Sigmoid colon (tissue), 7 donors: ENCODE data around the gene CSTF2. TPM values are rescaled to one million over a fixed set of nuclear protein-coding genes. Genes with fewer than 3 reads are reported as not detected.

ENCODE experiments used
- DNase-seq: peaks from one replicate; pipeline ENCODE4 v3.0.0-alpha.2; 2019
- H3K27ac ChIP-seq, 4 donors: fragments of 200-600 bp; sonication (generic); one replicate each; pipeline ENCODE4 v1.5.1; 2016 to 2019; ENCODE audit warnings: mild to moderate bottlenecking in 1 of 4
- H3K27me3 ChIP-seq, 3 donors: fragments of 200-600 bp; sonication (generic); one replicate each; pipeline ENCODE4 v1.5.1; 2019; ENCODE audit warnings: mild to moderate bottlenecking in 1 of 3
- H3K36me3 ChIP-seq, 4 donors: fragments of 200-600 bp; sonication (generic); one replicate each; pipeline ENCODE4 v1.5.1; 2016 to 2019
- H3K4me1 ChIP-seq, 4 donors: fragments of 200-600 bp; sonication (generic); one replicate each; pipeline ENCODE4 v1.5.1; 2017 to 2019
- H3K4me3 ChIP-seq, 4 donors: fragments of 200-600 bp; sonication (generic); one replicate each; pipeline ENCODE4 v1.5.1; 2017 to 2019; ENCODE audit warnings: mild to moderate bottlenecking in 2 of 4, moderate library complexity in 1 of 4
- H3K9me3 ChIP-seq, 4 donors: fragments of 200-600 bp in 3 of 4; sonication (generic) in 3 of 4; one replicate each; pipeline versions ENCODE4 v1.5.1 to v1.6.1; 2013 to 2019
- CTCF ChIP-seq, 4 experiments: fragments of 450-650 bp in 3 of 4; fragments of 200-600 bp in 1 of 4; IDR thresholded peaks; one replicate each; pipeline ENCODE4 v1.5.1; 2016 to 2019; ENCODE audit warnings: antibody characterized with exemption in 4 of 4, mild to moderate bottlenecking in 3 of 4, moderate library complexity in 2 of 4
- EP300 ChIP-seq, 4 donors: sonication (generic); formaldehyde crosslinking; IDR thresholded peaks; one replicate each; pipeline ENCODE4 v1.6.1; 2017; ENCODE audit warnings: antibody characterized with exemption in 4 of 4
- POLR2A ChIP-seq, 2 donors: fragments of 450-650 bp; IDR thresholded peaks; one replicate each; pipeline ENCODE4 v1.6.1; 2016; ENCODE audit warnings: antibody characterized with exemption in 2 of 2, mild to moderate bottlenecking in 2 of 2, moderate library complexity in 2 of 2
- POLR2AphosphoS5 ChIP-seq, 4 donors: sonication (generic); formaldehyde crosslinking; IDR thresholded peaks; one replicate each; pipeline ENCODE4 v1.6.1; 2017; ENCODE audit warnings: antibody characterized with exemption in 4 of 4
- whole genome bisulfite sequencing, 2 donors: extraction: QIAGEN DNeasy Blood & Tissue Kit; methylation state at CpG; one replicate each; pipeline ENCODE4 v1.1.7; 2013; 5-methylcytosine and 5-hydroxymethylcytosine counted together
- intact Hi-C: fragments of 100-400 bp; cut with DNase I; formaldehyde crosslinking; loops from one replicate; pipeline ENCODE4 v1.15.1; 2023
- polyA plus RNA-seq, 3 donors: library from polyadenylated mRNA; stranded (reverse); fragments of 200-250 nt; gene quantifications; one replicate each; pipeline ENCODE4 v1.2.3, GENCODE V29; 2013
- total RNA-seq, 4 donors: library from RNA; depleted of rRNA; stranded (reverse); fragments of >200 nt; gene quantifications; one replicate each; pipeline ENCODE4 v1.1.0, GENCODE V29; 2016
- donor health status: healthy with polysubstance abuse.
- donor health status: Bipolar disorder and iron deficiency.
- donor health status: healthy.

The CSTF2 gene
- total and polyA plus RNA-seq, 7 donors = 6.1 to 18.3 (median 8.6) TPM

- DNase-seq = no peak
- intact Hi-C loops = no loop called here
- peaks cover 0 to 45% (median 0%) of the 10 kb centered on the region in 4 donors for H3K36me3 ChIP-seq
- TF ChIP-seq CTCF (IDR thresholded peaks at IDR 0.05) (no peak), POLR2AphosphoS5 (IDR thresholded peaks at IDR 0.05) (no peak), EP300 (IDR thresholded peaks at IDR 0.05) (no peak), POLR2A (IDR thresholded peaks at IDR 0.05) (no peak)
- H3K9me3 ChIP-seq = no peaks in the 10 kb centered on the region
- no peaks in the 10 kb centered on the region for H3K4me1 ChIP-seq
- H3K4me3 ChIP-seq = no peak overlapping the region
- H3K27me3 ChIP-seq = no peaks in the 10 kb centered on the region
- no peak overlapping the region for H3K27ac ChIP-seq
- 94 to 97% methylated on average over 9 of the region's 9 CpGs for WGBS, 2 donors
Measured at GRCh38 chrX:100831219-100831946, 11.2 kb downstream of the CSTF2 start.

GRCh38 chrX:100850317-100850716, 30.1 kb downstream of the CSTF2 start:
- H3K4me1 ChIP-seq = no peaks in the 10 kb centered on the region
- intact Hi-C loops = no loop called here
- H3K27ac ChIP-seq = no peak overlapping the region
- no peaks in the 10 kb centered on the region for H3K27me3 ChIP-seq
- no peaks in the 10 kb centered on the region for H3K9me3 ChIP-seq
- TF ChIP-seq EP300 (IDR thresholded peaks at IDR 0.05) (no peak), POLR2A (IDR thresholded peaks at IDR 0.05) (no peak), POLR2AphosphoS5 (IDR thresholded peaks at IDR 0.05) (no peak), CTCF (IDR thresholded peaks at IDR 0.05) (no peak)
- H3K4me3 ChIP-seq = no peak overlapping the region
- WGBS, 2 donors = 78 to 85% methylated on average over 4 of the region's 4 CpGs
- no peaks in the 10 kb centered on the region for H3K36me3 ChIP-seq
- DNase-seq = no peak

GRCh38 chrX:100852810-100853209, 32.6 kb downstream of the CSTF2 start:
- intact Hi-C loops = no loop called here
- WGBS, 2 donors = 49 to 65% methylated on average over 2 of the region's 2 CpGs
- Histone ChIP-seq H3K27ac (no peak overlapping the region), H3K27me3 (no peaks in the 10 kb centered on the region), H3K36me3 (no peaks in the 10 kb centered on the region), H3K4me3 (no peak overlapping the region), H3K9me3 (no peaks in the 10 kb centered on the region), H3K4me1 (no peaks in the 10 kb centered on the region)
- TF ChIP-seq EP300 (IDR thresholded peaks at IDR 0.05) = no peak
- no peak for TF ChIP-seq POLR2A (IDR thresholded peaks at IDR 0.05)
- TF ChIP-seq POLR2AphosphoS5 (IDR thresholded peaks at IDR 0.05) = no peak
- no peak for TF ChIP-seq CTCF (IDR thresholded peaks at IDR 0.05)
- no peak for DNase-seq

- 57 to 84% methylated on average over 6 of the region's 6 CpGs for WGBS, 2 donors
- Histone ChIP-seq H3K27ac (no peak overlapping the region), H3K9me3 (no peaks in the 10 kb centered on the region), H3K27me3 (peaks cover 0 to 7% (median 0%) of the 10 kb centered on the region in 3 donors), H3K36me3 (no peaks in the 10 kb centered on the region), H3K4me1 (peaks cover 0 to 20% (median 11%) of the 10 kb centered on the region in 4 donors), H3K4me3 (no peak overlapping the region)
- TF ChIP-seq POLR2AphosphoS5 (IDR thresholded peaks at IDR 0.05) (peak in 1 of 4 donors; percentile 32), CTCF (IDR thresholded peaks at IDR 0.05) (no peak), POLR2A (IDR thresholded peaks at IDR 0.05) (no peak), EP300 (IDR thresholded peaks at IDR 0.05) (no peak)
- intact Hi-C loops = no loop called here
- peak; percentile 84 for DNase-seq
Measured at GRCh38 chrX:100863326-100863864, 43.2 kb downstream of the CSTF2 start.
